ENCODE results near the gene NPHS1.
"Not testable (repeated sequence)": the region's sequence is repeated elsewhere in the genome, so short reads cannot be mapped to it uniquely, and the experiment has no call there.

Gene NPHS1

DNA sequence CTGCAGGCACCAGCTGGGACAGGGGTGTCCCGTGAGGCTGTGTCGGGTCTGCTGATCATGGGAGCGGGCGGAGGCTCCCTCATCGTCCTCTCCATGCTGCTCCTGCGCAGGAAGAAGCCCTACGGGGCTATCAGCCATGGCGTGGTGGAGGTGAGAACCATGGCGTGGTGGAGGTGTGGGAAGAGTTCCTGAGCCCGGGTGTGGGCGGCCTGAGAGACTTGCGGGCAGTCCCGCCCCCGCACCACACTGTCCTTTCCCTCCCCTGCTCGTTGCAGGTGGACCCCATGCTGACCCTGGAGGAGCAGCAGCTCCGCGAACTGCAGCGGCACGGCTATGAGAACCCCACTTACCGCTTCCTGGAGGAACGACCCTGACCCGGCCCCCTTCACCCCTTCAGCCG, 26.8 kb upstream of the NPHS1 start:
- no peak for DNase-seq

DNA sequence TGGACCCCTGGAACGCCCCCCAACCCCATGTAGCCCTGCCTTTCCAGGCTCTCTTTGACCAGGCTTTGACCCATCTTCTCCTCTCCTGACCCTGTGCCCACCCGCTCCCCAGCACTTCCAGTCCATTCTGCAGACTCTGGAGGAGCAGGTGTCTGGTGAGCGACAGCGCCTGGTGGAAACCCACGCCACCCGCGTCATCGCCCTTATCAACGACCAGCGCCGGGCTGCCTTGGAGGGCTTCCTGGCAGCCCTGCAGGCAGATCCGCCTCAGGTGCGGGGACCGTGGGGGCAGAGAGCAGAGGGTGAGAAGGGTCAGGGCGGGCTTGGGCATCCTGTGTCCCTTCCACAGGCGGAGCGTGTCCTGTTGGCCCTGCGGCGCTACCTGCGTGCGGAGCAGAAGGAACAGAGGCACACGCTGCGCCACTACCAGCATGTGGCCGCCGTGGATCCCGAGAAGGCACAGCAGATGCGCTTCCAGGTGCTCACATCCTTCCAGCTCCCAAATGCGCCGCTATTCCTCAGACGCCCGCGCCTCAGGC, 22.2 kb upstream of the NPHS1 start:
- DNase-seq = no peak

DNA sequence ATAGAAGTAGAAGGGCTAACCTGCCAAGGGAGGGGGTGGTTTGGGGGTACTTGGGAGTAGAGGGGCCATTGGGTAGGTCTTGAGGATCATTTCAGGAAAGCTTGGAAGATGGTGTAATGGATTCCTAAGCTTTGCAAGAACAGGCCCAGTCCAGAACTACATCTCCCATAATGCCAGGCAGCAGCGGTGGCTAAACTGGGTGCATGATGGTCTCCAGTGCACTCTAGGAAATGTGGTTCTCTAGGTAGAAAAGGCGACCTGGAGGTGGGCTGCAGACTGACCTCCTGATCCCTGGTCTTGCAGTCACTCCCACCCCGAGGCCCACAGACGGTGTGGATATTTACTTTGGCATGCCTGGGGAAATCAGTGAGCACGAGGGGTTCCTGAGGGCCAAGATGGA, 19.9 kb upstream of the NPHS1 start:
- DNase-seq = no peak

DNA sequence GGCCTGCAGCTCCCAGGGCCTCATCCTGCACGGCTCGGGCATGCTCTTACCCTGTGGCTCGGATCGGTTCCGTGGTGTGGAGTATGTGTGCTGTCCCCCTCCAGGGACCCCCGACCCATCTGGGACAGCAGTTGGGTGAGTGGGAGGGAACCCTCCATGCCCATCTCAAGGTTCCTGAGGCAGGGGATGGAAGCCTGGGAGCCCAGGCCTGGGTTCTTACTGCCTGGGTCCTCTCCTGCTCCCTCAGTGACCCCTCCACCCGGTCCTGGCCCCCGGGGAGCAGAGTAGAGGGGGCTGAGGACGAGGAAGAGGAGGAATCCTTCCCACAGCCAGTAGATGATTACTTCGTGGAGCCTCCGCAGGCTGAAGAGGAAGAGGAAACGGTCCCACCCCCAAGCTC, 19.3 kb upstream of the NPHS1 start:
- no peak for DNase-seq

DNA sequence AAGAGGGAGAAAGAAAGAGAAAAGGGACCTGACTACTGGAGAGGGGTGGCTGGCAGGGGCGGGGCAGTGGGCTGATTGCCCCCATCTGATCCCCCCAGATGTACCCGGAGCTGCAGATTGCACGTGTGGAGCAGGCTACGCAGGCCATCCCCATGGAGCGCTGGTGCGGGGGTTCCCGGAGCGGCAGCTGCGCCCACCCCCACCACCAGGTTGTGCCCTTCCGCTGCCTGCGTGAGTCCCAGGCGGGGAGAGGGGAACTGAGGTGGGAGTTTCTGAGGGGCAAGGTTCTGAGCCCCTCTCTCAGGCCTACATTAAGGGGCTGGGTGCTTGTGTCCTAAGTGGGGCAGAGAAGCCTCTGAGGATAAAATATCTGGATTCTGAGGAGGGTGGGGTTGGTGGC, 18.5 kb upstream of the NPHS1 start:
- DNase-seq = no peak

DNA sequence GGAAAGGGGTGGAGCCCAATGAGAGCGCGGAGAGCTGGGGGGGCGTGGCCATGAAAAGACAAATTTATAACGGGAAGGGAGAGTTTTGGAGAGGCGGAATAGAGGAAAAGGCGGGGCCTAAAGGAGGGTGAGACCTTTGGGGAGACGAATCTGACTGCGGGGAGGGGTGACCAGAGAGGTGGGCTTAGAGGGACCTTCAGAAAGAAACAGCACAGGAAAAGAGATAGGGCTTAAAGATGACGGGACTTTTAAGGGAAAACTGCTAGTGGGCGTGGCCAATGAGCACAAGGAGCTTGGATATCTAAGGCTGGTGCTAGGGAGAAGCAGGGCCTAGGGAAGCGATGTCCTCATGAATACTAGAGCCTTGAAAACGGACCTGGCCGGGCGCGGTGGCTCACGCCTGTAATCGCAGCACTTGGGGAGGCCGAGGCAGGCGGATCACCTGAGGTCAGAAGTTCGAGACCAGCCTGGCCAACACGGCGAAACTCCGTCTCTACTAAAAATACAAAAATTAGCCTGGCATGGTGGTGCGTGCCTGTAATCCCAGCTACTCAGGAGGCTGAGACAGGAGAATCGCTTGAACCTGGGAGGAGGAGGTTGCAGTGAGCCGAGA, 17.9 kb upstream of the NPHS1 start:
- not testable (repeated sequence) for DNase-seq

DNA sequence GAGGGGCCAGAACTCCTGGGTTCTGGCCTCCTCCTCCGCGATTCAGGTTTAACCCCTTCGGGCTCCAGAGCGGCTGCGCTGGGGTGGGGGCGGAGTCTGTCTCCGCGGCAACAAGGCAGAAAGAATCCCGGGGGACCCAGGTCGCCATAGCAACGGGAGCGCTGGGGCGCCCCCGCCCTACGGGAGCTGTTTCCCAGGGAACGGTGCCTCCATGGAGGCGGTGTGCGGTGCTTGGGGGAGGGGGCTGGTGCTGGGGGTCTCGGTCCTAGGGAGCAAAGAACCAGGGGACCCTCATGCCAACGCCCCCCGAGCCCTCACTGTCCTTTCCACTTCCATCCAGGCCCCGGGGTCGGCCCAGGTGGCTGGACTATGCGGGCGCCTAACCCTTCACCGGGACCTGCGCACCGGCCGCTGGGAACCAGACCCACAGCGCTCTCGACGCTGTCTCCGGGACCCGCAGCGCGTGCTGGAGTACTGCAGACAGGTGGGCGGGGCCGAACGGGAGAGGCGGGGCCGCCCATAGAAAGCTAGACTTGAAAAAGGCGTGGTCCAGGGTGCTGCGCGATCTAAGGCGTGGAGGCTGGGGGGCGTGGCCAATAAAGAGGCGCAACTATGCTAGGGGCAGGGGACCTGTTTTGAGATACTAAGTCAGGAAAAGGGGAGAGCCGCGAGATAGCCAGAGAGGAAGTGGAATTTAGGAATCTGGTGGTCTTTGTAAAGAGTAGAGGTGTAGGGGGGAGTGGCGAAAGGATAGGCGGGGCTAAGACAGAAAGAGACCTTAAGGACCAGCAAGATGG, 17.2 kb upstream of the NPHS1 start:
- DNase-seq = peak; percentile 78

DNA sequence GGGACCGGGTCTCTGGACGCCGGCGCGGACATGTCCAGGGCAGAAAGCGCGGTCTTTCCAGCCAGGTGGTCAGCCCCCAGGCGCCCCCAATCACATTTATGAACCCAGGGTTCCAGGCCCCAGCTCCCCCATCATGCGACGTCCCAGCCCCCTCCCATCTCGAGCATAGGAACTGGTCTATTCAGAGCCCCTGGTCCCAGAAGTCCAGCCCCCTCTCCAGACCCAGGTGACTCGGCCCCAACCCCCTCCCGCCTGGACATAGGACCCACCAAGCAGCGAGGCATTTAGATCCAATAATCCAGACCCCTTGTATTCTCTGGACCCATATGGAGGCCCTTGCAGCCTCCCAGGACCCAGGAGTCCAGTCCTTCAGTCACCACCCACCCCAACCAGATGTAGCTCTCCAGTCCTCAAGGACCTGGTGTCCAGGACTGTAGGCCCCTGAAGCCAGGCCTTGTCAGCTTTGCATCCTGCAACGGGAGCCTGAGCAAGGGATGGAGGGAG, 16.6 kb upstream of the NPHS1 start:
- DNase-seq = no peak

DNA sequence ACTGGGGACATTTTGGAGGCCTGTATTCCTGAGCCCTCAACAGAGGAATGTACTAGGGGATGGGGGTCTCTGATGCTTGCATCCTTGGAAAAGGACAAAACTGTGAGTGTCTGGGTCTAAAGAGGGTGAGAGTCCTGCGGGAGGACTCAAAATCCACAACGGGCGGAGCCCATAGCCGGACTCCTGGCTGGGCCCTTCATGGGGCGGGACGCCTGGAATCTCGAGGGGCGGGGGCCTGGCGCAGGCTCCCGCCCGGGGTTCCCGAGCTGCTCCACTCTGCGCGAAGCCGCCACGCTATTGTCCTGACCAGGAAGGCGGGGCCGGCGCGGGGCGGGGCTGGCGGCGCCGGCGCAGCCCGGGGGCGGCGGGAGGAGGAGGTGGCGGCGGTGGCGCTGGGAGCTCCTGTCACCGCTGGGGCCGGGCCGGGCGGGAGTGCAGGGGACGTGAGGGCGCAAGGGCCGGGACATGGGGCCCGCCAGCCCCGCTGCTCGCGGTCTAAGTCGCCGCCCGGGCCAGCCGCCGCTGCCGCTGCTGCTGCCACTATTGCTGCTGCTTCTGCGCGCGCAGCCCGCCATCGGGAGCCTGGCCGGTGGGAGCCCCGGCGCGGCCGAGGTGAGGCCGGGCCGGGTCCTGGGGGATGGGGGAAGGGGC, 16.0 kb upstream of the NPHS1 start, which contains the start of gene APLP1:
APLP1 (plus strand) TSS at position 403 of the 651 bp plus-strand sequence; CDS start at position 466, 63 bp downstream.
- DNase-seq = peak; percentile 75

DNA sequence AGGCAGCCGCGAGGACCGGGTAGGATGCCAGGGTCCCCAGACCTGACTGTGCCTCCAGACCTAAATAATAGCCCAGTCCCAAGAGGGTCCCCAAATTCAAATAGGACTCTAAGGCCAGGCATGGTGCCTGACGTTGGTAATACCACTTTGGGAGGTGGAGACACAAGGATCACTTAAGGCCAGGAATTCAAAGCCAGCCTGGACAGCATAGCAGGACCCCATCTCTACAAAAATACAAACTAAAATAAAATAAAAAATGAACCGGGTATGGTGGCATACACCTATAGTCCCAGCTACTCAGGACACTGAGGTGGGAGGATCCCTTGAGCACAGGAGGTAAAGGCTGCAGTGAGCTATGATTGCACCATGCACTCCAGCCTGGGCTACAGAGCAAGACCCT, 10.7 kb upstream of the NPHS1 start:
- no peak for DNase-seq

DNA sequence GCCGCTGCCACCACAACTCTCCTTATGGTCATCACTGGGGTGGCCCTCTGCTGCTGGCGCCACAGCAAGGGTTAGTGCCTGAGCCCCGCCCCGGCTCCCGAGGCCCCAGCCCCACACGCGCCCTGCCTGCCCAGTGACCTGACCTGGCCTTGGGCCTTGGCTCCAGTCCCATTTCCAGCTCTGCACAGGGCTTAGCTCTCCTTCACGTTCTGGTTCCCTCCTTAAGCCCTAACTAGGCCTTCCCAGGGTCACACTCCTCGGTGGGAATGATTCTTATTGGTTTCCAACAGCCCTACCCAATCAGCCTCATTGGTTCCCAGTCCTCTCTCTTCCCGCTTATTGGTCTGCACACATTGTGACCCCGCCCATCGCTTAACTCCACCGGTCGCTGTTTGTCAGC, 10.2 kb upstream of the NPHS1 start:
- DNase-seq = no peak

DNA sequence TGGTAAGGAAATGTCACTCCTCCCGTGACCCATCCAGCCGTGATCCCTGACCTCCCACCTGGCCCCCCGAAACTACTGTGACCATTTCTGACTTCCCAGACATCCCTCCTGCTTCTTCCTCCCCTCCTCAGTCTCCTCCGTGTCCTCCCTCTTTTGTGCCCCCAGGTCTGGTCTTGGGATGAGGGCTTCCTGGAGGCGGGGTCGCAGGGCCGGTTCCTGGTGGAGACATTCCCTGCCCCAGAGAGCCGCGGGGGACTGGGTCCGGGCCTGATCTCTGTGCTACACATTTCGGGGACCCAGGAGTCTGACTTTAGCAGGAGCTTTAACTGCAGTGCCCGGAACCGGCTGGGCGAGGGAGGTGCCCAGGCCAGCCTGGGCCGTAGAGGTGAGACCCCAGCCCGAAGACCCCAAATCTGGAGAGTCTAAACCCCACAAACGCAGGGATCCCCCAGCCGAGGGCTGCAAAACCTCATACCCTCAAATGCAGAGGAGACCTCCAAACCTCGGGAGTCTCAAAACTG, 9.4 kb upstream of the NPHS1 start:
- DNase-seq = no peak

DNA sequence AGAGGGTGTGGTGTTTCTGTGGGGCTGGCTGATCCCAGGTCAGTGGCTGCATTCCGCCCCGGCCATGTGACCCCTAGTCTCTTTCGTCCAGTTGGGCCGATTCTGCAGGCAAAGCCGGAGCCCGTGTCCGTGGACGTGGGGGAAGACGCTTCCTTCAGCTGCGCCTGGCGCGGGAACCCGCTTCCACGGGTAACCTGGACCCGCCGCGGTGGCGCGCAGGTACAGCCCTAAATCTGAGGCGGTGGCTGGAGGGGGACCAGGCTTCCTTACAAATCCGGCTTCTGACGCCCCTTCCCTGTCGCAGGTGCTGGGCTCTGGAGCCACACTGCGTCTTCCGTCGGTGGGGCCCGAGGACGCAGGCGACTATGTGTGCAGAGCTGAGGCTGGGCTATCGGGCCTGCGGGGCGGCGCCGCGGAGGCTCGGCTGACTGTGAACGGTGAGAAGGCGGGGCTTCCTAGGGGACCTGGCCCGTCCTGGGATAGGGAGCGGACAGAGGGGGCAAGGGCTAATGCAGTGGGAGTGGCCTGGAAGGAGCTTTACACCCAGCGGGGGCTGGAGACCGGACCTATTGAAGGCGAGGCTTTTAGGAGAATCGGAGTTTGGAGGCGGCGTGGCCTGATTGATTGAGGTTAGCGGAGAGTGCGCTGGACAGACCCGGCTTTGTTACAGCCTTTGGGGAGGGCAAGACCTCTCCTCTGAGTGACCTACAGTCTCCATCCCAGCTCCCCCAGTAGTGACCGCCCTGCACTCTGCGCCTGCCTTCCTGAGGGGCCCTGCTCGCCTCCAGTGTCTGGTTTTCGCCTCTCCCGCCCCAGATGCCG, 8.7 kb upstream of the NPHS1 start:
- no peak for DNase-seq

DNA sequence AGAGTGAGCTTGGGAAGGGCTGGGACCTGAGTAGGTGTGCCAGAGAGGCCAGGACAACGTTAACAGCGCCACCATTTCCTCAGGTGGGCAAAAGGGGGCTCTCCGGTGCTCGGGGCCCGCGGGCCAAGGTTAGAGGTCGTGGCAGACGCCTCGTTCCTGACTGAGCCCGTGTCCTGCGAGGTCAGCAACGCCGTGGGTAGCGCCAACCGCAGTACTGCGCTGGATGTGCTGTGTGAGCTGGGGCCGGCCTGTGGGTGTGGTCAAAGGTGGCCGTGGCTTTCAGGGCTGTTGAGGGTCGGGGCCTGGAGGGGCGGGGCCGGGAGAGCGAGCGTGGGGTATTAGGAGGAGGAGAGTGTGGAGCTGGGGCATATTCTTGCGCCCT, 8.1 kb upstream of the NPHS1 start:
- DNase-seq = no peak

DNA sequence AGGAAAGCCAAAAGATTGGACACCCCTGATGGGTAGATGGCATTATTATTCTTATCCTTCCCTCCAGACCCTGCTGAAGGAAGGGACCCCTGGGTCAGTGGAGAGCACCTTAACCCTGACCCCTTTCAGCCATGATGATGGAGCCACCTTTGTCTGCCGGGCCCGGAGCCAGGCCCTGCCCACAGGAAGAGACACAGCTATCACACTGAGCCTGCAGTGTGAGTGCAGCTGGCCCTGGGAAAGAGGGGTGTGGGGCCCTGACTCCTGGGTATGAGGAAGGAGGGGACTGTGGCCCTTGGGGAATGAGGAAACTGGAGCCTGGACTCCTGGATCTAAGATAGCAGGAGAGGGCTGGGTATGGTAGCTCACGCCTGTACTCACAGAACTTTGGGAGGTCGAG, 7.1 kb upstream of the NPHS1 start:
- DNase-seq = no peak

DNA sequence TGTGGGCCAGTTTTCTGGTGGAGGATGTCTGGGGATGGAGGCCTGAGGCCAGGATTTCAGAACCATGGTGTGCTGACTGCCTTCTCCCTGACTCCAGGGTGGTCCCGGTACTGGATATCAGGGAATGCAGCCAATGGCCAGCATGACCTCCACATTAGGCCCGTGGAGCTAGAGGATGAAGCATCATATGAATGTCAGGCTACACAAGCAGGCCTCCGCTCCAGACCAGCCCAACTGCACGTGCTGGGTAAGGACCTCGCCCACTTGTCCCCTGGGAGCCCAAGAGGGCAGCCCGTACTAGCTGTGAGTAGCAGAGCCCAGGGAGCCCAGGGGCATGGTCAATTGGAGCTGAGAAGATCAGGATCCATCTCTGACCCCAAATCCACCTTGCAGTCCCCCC, 6.0 kb upstream of the NPHS1 start:
- DNase-seq = no peak

DNA sequence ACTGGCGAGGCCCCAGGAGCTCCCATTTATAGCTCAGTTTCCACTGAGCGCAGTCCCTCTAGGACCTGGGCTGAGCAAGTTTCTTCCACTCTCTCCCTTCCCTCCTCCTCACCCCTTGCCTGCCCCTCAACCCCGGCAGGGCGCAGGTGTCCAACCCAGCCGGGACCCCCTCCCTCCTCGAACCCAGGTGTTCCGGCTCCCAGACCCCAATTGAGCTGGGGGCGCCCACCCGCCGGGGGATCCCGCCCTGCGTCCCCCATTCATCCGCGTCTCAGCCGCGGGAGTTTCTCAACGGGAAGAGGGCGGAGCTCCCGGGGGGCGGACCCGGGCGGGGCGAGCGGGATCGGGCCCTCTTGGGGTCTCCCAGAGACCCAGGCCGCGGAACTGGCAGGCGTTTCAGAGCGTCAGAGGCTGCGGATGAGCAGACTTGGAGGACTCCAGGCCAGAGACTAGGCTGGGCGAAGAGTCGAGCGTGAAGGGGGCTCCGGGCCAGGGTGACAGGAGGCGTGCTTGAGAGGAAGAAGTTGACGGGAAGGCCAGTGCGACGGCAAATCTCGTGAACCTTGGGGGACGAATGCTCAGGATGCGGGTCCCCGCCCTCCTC, 4.3 kb upstream of the NPHS1 start, which contains the start of gene KIRREL2:
KIRREL2 (plus strand) TSS at position 366 of the 604 bp plus-strand sequence; CDS start at position 575, 209 bp downstream.
- peak; percentile 17 for DNase-seq

DNA sequence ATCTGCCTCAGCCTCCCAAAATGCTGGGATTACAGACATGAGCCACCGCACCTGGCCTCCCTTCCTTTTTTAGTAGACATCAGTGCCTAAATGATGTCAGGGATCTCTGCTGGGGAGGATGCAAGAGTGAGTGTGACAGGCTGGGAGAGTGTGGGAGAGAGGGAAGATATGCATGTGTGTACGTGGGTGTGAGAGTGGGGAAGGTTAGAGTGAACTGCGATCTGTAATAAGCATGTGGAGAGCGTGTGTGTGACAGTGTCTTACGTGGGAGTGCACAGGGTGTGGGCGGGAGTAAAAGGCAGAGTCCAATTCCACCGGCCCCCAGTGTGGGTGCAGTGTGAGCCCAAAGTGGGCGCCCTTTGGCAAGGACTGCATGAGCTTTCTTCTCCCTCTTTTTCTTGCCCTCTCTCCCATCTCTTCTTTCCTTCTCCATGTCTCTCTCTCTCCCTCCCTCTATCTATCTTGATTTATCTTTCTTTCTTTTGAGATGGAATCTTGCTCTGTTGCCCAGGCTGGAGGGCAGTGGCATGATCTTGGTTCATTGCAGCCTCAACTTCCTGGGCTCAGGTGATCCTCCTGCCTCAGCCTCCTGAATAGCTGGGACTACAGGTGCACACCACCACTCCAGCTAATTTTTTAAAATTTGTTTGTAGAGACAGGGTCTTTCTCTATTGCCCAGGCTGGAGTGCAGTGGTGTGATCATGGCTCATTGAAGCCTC, 893 bp upstream of the NPHS1 start:
- no peak for DNase-seq

DNA sequence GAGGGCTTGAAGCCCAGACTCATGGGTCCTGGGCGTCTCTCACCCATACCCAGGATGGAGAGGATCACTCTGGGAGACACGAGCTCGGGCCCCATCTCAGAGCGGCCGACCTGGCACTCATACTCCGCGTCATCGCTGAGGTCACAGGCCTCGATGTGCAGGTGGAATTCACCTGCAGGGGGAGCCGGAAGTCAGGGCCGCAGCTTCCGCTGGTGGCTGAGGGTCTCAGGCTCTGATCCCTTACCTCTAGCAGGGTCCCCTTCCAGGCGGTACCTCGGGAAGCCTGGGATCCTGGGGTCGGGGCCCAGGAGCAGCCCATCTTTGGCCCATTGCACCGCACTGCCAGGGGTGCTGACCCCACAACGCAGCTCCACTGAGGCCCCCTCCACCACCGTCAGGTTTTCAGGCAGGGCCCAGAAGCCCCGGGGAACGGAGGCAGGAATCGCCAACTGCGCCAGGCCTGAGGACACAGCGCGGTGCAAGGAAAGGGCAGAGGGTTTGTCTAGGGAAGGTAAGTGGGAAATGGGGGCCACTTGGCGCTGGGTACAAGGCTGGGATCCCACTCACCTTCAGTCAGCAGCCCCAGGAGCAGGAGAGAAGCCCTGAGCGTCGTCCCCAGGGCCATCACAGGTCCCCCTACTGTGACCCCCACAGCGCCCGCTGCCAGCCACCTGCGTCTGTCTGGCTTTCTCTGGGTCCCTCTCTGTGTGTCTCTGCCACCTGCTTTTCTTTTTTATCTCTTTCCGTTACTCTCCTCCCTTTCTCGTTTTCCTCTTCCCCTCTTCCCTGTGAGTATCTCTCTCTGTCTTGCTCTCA, 883 bp downstream of the NPHS1 start:
- DNase-seq = no peak

DNA sequence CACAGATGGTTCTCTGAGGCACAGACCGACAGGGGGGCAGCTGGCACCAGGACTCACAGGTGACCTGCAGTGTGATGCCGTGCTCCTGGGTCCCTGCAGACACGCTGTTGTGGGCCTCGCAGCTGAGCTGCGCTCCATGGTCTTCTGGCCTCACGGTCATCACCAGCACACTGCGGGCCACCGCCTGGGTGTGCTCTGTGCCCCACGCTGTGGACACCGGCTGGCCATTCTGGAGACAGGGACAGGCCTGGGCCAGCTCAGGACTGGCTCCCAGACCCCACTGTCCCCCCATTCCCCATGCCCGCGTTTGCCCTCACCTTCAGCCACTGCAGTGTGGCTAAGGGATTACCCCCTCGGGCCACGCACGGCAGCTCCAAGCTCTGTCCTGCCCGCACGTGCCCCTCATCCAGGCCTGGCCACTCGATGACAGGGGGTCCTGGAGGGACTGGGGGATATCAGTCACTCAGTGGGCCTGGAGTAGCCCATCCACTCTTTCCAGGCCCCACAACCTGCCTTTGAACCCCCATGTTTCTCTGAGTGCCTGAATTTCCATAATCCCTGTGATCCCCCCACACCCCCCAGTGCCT, 3.3 kb downstream of the NPHS1 start:
- DNase-seq = no peak

Measured in stimulated activated naive CD4-positive, alpha-beta T cell treated with Interleukin-2 at 50 U/mL for 16 hours (primary cell).